TTC549 (cell line): ENCODE data around the gene PKP3.
"Not testable (repeated sequence)": the region's sequence is repeated elsewhere in the genome, so short reads cannot be mapped to it uniquely, and the experiment has no call there.

Experiments
- FAIRE-seq: peaks from 2 replicates; lab custom pipeline; 2012; peaks lifted over from hg19 to GRCh38; lab: Jason Lieb, UNC

Gene PKP3

GRCh38 chr11:412641-413119 is 18.7 kb downstream of the PKP3 start:
- FAIRE-seq: no peak

DNA sequence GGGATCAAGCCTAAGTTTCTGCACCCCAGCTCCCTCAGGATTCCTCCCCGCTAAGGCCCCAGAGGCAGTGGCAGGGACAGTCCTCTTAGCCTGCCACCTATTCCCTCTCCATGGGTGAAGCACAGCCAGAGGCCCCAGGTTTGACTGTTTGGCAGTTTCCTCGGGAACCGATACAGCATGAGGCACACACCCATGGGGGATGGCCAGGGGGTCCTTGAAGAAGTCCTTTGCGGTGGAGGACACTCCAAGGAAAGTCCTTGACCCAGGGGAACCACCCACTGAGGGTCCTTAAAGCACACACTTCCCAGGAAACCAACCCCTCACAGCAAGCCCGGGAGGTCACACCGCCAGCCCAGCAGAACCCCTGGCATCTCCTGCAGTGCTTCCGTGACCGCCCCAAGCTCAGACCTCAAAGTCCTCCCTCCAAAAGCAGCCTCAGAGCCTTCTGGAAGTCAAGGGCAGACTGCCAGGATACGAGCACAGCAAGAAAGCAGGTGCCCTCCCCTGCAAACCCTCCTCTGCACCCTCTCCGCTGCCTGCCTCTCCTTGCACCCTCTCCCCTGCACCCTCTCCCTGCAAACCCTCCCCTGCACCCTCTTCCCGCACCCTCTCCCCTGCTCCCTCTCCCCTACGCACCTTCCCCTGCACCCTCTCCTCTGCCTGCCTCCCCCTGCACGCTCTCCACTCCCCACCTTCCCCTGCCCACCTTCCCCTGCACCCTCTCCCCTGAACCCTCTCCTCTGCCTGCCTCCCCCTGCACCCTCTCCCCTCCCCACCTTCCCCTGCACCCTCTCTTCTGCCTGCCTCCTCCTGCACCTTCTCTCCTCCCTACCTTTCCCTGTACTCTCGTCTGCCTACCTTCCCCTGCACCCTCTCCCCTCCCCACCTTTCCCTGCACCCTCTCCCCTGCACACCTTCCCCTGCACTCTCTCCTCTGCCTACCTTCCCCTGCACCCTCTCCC is 19.4 kb downstream of the PKP3 start:
- FAIRE-seq: no peak

DNA sequence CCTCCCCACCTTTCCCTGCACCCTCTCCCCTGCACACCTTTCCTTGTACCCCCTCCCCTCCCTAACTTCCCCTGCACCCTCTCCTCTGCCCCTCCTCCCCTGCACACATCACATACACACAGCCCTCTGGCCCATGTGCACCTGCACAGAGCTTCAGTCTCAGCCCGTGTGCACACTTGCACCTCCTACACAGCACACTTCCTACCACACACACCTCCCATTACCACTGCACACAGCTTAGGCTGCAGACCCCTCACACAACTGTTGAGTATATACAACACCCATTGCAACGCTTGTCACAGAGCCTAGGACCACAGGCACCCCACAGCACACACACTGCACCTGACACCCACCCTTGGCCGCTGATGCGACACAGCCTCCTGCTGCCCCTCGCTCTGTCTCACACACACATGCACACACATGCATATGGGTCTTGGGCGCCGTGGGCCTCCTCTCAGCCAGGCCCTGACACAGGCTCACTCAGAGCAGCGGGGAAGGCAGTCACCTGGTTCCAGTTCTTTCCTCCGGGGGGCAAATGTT is 20.4 kb downstream of the PKP3 start:
- FAIRE-seq: no peak

DNA sequence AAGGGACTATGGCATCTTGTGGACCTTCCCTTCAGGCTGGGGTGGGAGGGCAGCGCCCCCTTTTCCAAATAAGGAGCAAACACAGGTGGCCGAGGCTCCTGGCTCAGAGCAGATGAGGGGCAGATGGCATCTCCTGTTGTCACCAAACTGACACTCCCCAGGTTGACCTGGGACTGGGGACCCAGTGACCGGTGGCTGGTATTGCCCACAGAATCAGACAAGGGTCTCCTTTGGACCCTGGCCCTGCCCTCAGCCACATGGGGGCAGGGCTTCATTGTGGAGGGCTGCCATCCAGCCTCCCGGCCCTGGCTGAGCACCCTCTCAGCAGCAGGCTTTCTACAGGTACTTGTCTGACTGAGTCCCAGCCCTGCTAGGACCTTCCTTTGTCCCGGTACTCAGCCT is 21.6 kb downstream of the PKP3 start:
- FAIRE-seq: no peak

- FAIRE-seq: no peak
Measured at GRCh38 chr11:416051-416756, 22.2 kb downstream of the PKP3 start.

DNA sequence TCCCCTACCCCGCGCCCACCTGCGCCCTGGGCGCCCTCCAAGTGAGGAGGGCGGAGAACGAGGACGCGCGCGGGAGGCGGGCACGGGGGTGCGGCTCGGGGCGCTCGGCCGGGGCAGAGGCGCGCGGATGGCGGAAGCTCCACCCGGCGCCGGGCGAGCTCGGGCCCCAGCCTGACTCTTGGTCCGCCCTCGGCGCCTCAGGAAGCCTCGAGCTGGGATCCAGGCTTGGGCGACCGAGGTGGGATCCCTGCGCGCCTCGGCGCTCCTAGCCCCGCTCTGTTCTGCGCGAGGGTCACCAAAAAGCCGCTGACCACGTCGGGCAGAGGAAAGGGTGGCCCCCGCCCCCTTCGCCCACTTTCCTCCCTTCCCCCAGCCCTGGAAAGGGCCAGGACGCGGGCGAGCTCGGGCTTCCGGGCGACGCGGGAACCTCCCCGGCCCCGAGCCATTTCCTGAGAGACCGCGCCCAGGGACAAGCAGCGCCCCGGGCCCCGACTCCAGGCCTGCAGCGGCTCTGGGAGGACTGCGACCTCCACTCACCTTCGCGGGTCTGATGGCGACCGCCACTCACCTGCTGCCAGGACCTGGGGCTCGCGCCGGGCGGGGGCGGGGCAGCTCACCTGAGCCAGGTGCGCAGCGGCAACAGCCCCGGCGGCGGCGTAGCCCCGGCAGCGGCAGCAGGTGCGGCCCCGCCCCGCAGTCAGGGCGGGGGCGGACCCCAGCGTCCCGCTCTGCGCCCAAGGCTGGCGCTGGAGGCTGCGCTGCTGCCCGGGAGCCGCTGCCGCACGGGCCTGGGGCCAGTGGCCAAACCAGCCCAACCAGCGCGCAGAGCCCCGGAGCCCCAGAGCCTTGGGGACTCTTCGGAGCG is 23.0 kb downstream of the PKP3 start:
- FAIRE-seq: no peak

DNA sequence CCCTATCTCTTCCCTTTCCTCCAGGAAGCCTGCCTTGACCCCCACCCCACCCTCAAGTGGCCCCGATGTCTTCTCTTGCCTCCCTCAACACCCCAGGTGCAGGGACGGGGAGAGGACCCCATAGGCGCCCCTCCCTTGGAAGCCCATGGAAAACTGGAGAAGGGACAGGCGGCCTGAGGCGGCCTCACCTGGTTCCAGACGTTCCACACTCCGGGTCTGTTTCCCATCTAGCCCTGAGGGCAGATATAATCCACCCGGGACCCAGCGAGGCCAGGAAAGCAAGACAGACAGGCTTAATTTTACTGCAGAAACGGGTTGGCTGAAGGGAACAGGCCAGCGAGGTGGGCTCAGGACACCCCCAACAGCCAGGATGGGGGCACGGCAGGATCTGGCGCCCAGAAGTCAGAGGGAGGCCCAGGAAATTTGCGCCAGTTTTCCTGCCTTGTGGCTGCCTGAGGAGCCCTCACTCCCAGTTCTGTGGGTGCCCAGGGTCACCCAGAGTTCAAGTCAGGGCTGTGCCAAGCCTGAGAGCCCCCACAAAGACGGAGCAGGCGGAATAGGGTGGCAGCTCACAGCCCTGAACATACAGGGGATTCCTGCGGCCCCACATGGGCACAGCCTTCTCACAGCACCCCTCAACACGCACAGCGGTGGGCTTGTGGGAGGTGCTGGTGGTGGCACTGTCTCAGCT is 23.8 kb downstream of the PKP3 start:
- no peak for FAIRE-seq

DNA sequence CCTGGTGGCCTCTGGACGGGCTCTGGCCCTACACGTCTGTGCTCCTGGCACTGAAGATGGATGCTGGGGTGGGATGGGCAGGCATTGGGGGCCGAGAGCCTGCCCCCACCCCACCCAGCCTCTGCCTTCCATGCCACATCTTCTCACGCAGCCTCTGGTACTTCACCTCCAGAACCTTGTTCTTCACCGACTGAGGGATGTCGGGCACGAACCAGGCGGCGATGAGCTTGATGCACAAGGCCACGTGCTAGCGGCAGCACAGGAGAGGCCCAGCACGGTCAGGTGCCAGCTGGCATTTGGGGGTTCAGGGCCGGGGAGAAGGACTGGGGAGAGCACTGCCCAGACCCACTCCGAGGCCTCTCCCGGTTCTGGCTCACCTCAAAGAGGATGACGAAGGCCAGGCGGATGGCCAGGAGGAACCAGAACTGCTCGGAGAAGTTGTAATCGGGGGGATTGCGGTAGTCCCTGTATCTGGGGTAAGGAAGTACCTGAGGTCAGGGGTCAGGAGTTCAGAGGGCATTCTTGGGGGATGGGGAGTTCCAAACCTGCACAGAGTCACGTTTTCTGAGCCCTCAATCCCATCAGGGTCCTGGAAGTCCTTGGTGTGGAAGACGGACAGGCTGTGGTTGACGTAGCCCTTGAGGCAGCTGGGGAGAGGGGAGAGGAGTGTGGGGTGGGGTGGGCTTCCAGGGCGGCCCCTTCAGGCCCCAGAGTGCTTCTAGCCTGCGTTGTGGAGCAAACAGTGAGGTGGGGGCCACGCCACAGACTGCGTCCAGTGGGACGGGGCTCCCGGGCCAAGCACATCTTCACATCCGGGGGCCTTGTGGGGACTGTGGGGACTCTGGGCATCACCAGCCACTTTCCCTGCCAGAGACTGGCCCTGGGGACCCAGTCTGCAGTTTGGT is 24.6 kb downstream of the PKP3 start:
- no peak for FAIRE-seq

GRCh38 chr11:419248-420005 is 25.4 kb downstream of the PKP3 start:
- FAIRE-seq: no peak

DNA sequence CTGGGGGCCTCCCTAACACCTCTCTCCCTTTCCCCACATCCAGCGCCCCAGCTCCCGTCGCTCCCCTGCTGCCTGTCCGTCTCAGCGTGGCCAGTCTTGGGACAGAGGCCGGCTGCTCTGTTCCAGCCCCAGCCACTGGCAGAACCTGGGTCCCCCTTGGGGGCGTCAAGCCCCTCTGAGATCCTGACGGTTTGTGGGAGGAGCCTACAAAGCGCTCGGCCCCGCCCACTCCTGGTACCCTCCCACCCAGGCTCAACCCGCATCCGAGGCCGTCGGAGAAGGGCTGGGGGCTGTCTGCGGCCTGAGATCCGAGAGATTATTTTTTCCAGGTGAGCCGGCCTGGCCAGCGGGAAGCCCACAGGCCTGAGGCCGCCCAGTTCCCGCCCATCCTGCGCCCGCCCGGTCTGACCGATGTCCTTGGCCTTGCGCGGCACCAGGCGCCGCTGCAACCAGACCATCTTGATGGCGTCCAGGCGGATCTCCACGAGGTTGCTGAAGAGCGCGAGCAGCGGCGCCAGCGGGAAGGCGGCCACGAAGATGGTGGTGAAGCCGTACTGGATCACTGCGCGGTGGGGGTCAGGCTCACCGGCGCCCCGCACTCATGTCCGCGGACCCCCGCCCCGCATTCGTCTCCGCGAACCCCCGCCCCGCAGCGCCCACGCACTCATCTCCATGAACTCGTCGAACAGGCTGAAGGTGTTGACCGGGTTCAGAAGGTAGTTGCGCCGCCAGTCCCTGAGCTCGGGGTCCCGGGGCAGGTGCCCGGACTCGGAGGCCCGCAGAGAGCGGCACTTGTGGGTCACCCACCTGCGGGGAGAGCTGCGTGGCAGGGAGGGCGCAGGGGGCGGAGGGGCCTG is 26.3 kb downstream of the PKP3 start:
- FAIRE-seq: no peak

GRCh38 chr11:420911-421321 is 26.9 kb downstream of the PKP3 start:
- FAIRE-seq: no peak

GRCh38 chr11:422249-422656 is 28.2 kb downstream of the PKP3 start:
- FAIRE-seq: no peak

GRCh38 chr11:424232-424631 is 30.2 kb downstream of the PKP3 start:
- no peak for FAIRE-seq

DNA sequence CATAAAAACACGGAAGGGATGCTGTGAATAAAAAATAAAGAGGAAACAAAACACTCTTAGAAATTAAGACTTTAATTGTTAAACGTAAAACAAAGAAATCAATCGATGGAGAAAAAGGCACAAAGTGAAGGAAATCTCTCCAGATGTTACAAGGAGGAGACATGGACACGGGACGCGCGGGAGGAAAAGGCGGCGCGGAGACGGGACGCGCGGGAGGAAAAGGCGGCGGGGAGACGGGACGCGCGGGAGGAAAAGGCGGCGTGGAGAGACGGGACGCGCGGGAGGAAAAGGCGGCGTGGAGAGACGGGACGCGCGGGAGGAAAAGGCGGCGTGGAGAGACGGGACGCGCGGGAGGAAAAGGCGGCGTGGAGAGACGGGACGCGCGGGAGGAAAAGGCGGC is 30.8 kb downstream of the PKP3 start:
- FAIRE-seq: not testable (repeated sequence)

GRCh38 chr11:425301-425700 is 31.3 kb downstream of the PKP3 start:
- no peak for FAIRE-seq

- no peak for FAIRE-seq
Measured at GRCh38 chr11:426851-427250, 32.8 kb downstream of the PKP3 start.

GRCh38 chr11:428295-428694 is 34.3 kb downstream of the PKP3 start:
- FAIRE-seq: no peak

DNA sequence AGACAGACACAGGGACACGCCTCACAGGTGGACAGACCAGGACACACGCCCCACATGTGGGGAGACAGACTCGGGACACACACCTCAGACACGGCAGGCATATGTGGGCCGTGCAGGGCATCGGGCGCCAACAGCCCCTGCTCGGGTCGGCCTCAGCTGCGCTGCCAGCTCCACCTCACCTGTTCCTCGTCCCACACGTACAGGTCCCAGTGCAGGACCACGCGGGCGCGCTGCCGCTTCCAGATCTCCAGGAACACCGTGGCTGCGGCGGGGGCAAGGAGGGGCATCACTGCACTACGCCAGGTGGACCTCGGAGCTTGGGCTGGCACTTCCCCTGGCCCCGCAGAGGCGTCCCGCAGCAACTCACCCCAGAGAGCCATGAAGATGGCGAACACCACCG is 35.4 kb downstream of the PKP3 start:
- FAIRE-seq: no peak
